Measurements from ENCODE around the gene FLYWCH1. TPM values are rescaled to one million over a fixed set of nuclear protein-coding genes. Genes with fewer than 3 reads are reported as not detected.

Gene FLYWCH1
- 10 to 100 TPM; 41.4 to 97.1 TPM for total RNA-seq
- total RNA-seq: 75.6 to 77.9 reads per million in 2 donors

GRCh38 chr16:2911638-2912329 lies at the start of gene FLYWCH1:
TSS of gene FLYWCH1 (plus strand) at chr16:2911931. CDS start at chr16:2929686, 17,755 bp downstream.
- H3K27me3 Mint-ChIP-seq: no peaks in the 10 kb centered on the region
- H3K4me3 Mint-ChIP-seq: peak within 1 kb of the TSS; percentile 93
- ATAC-seq: peak; percentile 97
- peak; percentile 95 to 97 (median 97) for DNase-seq
- H3K4me1 Mint-ChIP-seq: peaks cover 20% of the 10 kb centered on the region
- no peaks in the 10 kb centered on the region for H3K9me3 ChIP-seq (ENCODE audit: control insufficient read depth, low read length, poor library complexity, severe bottlenecking)
- H3K27ac Mint-ChIP-seq: peak within 1 kb of the TSS; percentile 89
- no peaks in the 10 kb centered on the region for H3K36me3 Mint-ChIP-seq (ENCODE audit: low read depth)

GRCh38 chr16:2865651-2866050 lies 46.1 kb upstream of the FLYWCH1 start:
- no peaks in the 10 kb centered on the region for H3K36me3 Mint-ChIP-seq (ENCODE audit: low read depth)
- no peak for DNase-seq
- H3K4me3 Mint-ChIP-seq: no peak overlapping the region
- no peak for ATAC-seq
- peak overlapping the region; percentile 79 for H3K27ac Mint-ChIP-seq
- no peaks in the 10 kb centered on the region for H3K9me3 ChIP-seq (ENCODE audit: control insufficient read depth, low read length, poor library complexity, severe bottlenecking)
- peaks cover 18% of the 10 kb centered on the region for H3K4me1 Mint-ChIP-seq
- H3K27me3 Mint-ChIP-seq: peaks cover 9% of the 10 kb centered on the region

GRCh38 chr16:2866431-2866830 lies 45.3 kb upstream of the FLYWCH1 start:
- no peaks in the 10 kb centered on the region for H3K9me3 ChIP-seq (ENCODE audit: control insufficient read depth, low read length, poor library complexity, severe bottlenecking)
- peaks cover 18% of the 10 kb centered on the region for H3K4me1 Mint-ChIP-seq
- peak overlapping the region; percentile 79 for H3K27ac Mint-ChIP-seq
- DNase-seq: no peak
- peak overlapping the region; percentile 65 for H3K4me3 Mint-ChIP-seq
- H3K36me3 Mint-ChIP-seq (ENCODE audit: low read depth): no peaks in the 10 kb centered on the region
- peaks cover 4% of the 10 kb centered on the region for H3K27me3 Mint-ChIP-seq
- ATAC-seq: peak; percentile 29

- Mint-ChIP-seq H3K36me3 (ENCODE audit: low read depth) (no peaks in the 10 kb centered on the region), H3K27ac (peak overlapping the region; percentile 93), H3K4me1 (peaks cover 18% of the 10 kb centered on the region), H3K4me3 (peak overlapping the region; percentile 89), H3K27me3 (peaks cover 4% of the 10 kb centered on the region)
- H3K9me3 ChIP-seq (ENCODE audit: control insufficient read depth, low read length, poor library complexity, severe bottlenecking): no peaks in the 10 kb centered on the region
- no peak for ATAC-seq
- DNase-seq: no peak
Measured at GRCh38 chr16:2867661-2867986, 44.1 kb upstream of the FLYWCH1 start.

GRCh38 chr16:2867987-2868789 lies 43.5 kb upstream of the FLYWCH1 start:
- peaks cover 18% of the 10 kb centered on the region for H3K4me1 Mint-ChIP-seq
- DNase-seq: peak; percentile 90 to 99 (median 94)
- H3K36me3 Mint-ChIP-seq (ENCODE audit: low read depth): no peaks in the 10 kb centered on the region
- no peaks in the 10 kb centered on the region for H3K9me3 ChIP-seq (ENCODE audit: control insufficient read depth, low read length, poor library complexity, severe bottlenecking)
- H3K27ac Mint-ChIP-seq: peak overlapping the region; percentile 93
- peak; percentile 97 for ATAC-seq
- peaks cover 4% of the 10 kb centered on the region for H3K27me3 Mint-ChIP-seq
- peak overlapping the region; percentile 89 for H3K4me3 Mint-ChIP-seq

GRCh38 chr16:2871926-2872325 lies 39.8 kb upstream of the FLYWCH1 start:
- H3K4me3 Mint-ChIP-seq: no peak overlapping the region
- DNase-seq: no peak
- H3K36me3 Mint-ChIP-seq (ENCODE audit: low read depth): no peaks in the 10 kb centered on the region
- no peaks in the 10 kb centered on the region for H3K9me3 ChIP-seq (ENCODE audit: control insufficient read depth, low read length, poor library complexity, severe bottlenecking)
- ATAC-seq: no peak
- H3K27ac Mint-ChIP-seq: no peak overlapping the region
- peaks cover 12% of the 10 kb centered on the region for H3K4me1 Mint-ChIP-seq
- H3K27me3 Mint-ChIP-seq: no peaks in the 10 kb centered on the region

- Mint-ChIP-seq H3K27ac (peak overlapping the region; percentile 45), H3K27me3 (no peaks in the 10 kb centered on the region), H3K4me1 (peaks cover 4% of the 10 kb centered on the region), H3K36me3 (ENCODE audit: low read depth) (no peaks in the 10 kb centered on the region), H3K4me3 (no peak overlapping the region)
- ATAC-seq (no peak), DNase-seq (no peak)
- H3K9me3 ChIP-seq (ENCODE audit: control insufficient read depth, low read length, poor library complexity, severe bottlenecking): no peaks in the 10 kb centered on the region
Measured at GRCh38 chr16:2874032-2874911, 37.5 kb upstream of the FLYWCH1 start.

GRCh38 chr16:2874912-2875362 lies 36.8 kb upstream of the FLYWCH1 start:
- no peak overlapping the region for H3K4me3 Mint-ChIP-seq
- no peaks in the 10 kb centered on the region for H3K27me3 Mint-ChIP-seq
- peaks cover 4% of the 10 kb centered on the region for H3K4me1 Mint-ChIP-seq
- ATAC-seq: peak; percentile 100
- H3K9me3 ChIP-seq (ENCODE audit: control insufficient read depth, low read length, poor library complexity, severe bottlenecking): no peaks in the 10 kb centered on the region
- H3K36me3 Mint-ChIP-seq (ENCODE audit: low read depth): no peaks in the 10 kb centered on the region
- DNase-seq: peak; percentile 39 to 72 (median 61)
- peak overlapping the region; percentile 45 for H3K27ac Mint-ChIP-seq

- no peaks in the 10 kb centered on the region for H3K9me3 ChIP-seq (ENCODE audit: control insufficient read depth, low read length, poor library complexity, severe bottlenecking)
- no peak overlapping the region for H3K4me3 Mint-ChIP-seq
- H3K36me3 Mint-ChIP-seq (ENCODE audit: low read depth): no peaks in the 10 kb centered on the region
- DNase-seq: no peak
- no peak overlapping the region for H3K27ac Mint-ChIP-seq
- H3K4me1 Mint-ChIP-seq: peaks cover 8% of the 10 kb centered on the region
- ATAC-seq: no peak
- H3K27me3 Mint-ChIP-seq: no peaks in the 10 kb centered on the region
Measured at GRCh38 chr16:2879854-2880508, 31.8 kb upstream of the FLYWCH1 start.

- H3K4me1 Mint-ChIP-seq: peaks cover 6% of the 10 kb centered on the region
- H3K27me3 Mint-ChIP-seq: no peaks in the 10 kb centered on the region
- H3K4me3 Mint-ChIP-seq: peak overlapping the region; percentile 95
- ATAC-seq (no peak), DNase-seq (peak in 1 of 3 donors; percentile 37)
- no peaks in the 10 kb centered on the region for H3K36me3 Mint-ChIP-seq (ENCODE audit: low read depth)
- H3K27ac Mint-ChIP-seq: peak overlapping the region; percentile 84
- no peaks in the 10 kb centered on the region for H3K9me3 ChIP-seq (ENCODE audit: control insufficient read depth, low read length, poor library complexity, severe bottlenecking)
Measured at GRCh38 chr16:2881783-2882649, 29.7 kb upstream of the FLYWCH1 start.

- Mint-ChIP-seq H3K4me3 (peak within 1 kb of the TSS; percentile 95), H3K27ac (peak within 1 kb of the TSS; percentile 84), H3K27me3 (no peaks in the 10 kb centered on the region), H3K4me1 (peaks cover 6% of the 10 kb centered on the region), H3K36me3 (ENCODE audit: low read depth) (no peaks in the 10 kb centered on the region)
- ATAC-seq: peak; percentile 91
- DNase-seq: peak; percentile 98 to 100 (median 100)
- no peaks in the 10 kb centered on the region for H3K9me3 ChIP-seq (ENCODE audit: control insufficient read depth, low read length, poor library complexity, severe bottlenecking)
Measured at GRCh38 chr16:2882650-2883457, 28.9 kb upstream of the FLYWCH1 start, which contains the start of gene FLYWCH2. TSS of gene FLYWCH2 (plus strand) at chr16:2883215. CDS start at chr16:2896450, 13,235 bp downstream.

Data from T-helper 17 cell (primary cell).